GM19240 (cell line): ENCODE results near the gene PSMD2.

Source experiments
- DNase-seq: peaks from one replicate; pipeline ENCODE4 v3.0.0; 2011; ENCODE audit warnings: low spot score; ENCODE audit not compliant: insufficient read length

Gene PSMD2

DNA sequence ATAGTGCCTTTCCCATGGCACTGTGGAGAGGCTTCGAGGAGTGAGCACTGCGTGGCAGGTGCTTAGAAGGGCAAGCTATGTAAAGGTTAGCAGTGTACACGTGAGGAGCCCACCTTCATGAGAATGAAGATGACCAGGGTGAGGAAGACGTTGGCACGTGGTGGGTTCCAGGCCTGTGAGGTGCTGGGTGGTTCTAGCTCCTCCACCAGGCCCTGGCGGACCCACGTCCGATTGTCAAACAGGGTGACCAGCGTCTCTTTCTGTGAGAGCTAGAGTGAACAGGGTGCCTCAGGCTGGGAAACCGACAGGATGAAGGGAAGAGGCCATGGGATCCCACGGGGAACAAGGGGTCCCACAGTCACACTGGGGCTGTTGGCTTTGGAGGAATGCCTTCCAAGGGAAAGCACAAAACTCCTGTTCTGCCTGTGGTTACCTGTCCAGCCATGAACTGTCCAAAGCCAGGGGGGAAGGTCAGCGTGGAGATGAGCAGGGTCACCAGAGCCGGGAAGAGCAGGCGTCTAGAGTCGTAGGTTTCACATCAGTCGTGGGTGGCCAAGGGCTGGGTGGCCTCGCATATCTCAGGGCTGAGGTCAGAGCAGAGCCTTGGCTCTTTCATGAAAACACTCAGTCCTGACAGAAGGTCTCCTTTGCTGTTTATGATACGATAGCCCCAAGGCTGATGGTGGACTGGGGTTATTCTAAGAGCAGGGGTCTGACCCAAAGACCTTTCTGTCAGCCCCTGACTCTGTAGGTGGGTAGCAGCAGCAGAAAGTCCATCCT, 56.4 kb downstream of the PSMD2 start:
- DNase-seq: no peak

GRCh38 chr3:184357248-184358123, 58.4 kb downstream of the PSMD2 start:
- DNase-seq: no peak

- DNase-seq: no peak
These were observed 59.2 kb downstream of the PSMD2 start for GRCh38 chr3:184358124-184358767.
